Measurements from ENCODE around the gene NOL4L. TPM values are rescaled to one million over a fixed set of nuclear protein-coding genes. Genes with fewer than 3 reads are reported as not detected.
A peak's percentile ranks its signal among the peaks of the same experiment; 100 is the strongest.

Gene NOL4L
- polyA plus RNA-seq, 4 donors = 48.4 to 67.1 (median 56.0) TPM

DNA sequence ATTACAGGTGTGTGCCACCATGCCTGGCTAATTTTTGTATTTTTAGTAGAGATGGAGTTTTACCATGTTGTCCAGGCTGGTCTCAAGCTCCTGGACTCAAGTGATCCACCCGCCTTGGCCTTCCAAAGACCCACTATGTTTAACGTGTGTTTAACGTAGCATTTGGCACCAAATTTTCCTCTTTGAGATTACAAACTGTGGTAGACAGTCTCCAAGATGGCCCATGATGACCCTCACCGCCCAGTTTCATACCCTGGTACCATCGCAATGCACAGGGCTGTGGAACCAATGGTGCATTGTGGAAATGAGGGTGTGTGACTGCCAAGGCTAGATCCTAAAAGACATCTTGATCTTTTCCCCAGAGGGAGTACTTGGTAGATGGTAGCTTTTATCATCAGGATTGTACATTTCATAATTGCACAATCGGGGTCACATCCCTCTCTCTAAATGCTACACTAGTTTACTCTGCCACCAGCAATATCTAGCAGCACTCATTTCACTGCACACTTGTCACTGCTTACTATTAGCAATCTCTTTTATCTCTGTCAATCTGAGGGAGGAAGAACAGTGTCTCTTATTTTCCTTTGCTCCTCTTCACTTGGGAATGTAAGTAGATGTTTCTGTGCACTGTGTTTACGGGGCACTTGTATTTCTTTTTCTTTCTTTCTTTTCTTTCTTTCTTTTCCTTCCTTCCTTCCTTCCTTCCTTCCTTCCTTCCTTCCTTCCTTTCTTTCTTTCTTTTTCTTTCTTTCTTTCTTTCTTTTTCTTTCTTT is 96.9 kb downstream of the NOL4L start:
- no peak for DNase-seq (ENCODE audit: low read depth in 4 of 4, low spot score in 3 of 4)

DNA sequence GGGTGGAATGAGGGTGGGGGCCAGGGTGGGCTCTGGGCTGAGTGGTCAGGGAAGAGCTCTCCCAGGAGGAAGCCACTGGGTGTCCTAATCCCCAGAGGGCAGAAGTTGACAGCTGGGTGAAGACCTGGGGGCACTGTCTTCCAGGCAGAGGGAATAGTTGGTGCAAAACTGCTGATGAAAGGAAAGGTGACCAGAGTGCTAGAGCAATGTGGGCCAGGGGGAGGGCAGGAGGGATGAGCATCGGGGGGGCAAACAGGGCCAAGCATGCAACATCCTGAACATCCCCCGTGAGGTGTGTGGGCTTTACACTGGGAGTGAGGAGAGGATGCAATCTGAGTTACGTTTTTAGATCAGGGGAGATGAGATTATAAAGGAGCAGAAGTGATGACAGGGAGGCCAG is 97.8 kb downstream of the NOL4L start:
- no peak for DNase-seq (ENCODE audit: low read depth in 4 of 4, low spot score in 3 of 4)

DNA sequence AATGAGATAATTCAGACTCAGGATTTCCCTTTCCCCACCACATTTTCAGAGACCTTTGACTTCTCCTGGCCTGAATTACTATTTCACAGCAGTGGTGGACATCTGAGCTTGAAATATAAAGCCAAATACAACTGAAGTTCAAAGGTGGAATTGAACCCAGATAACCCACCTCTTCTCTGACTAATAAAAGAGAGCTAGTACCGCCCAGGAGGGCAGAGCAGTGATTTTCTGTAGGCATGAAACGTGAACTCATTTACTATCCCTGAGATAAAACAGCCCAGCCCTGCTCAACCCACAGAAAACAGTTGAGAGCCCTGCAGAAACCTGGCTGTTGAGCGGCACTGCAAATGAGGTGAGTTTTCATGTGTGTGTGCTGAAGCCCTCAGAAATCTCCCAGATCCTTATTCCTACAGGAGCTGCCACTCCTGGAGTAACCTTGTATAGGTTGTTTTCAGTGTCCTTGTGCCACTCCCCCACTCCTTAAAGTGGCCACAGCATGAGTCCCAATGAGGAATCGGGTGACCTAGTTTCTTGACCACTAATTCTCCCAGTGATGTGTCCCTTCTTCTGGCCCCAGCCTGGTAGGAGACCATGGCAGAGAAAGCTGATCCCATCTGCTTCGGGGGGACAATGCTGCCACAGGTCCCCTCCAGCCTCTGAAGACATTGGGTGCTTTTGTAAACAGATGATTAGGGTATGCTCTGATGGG is 99.2 kb downstream of the NOL4L start:
- DNase-seq (ENCODE audit: low read depth in 4 of 4, low spot score in 3 of 4) = no peak

DNA sequence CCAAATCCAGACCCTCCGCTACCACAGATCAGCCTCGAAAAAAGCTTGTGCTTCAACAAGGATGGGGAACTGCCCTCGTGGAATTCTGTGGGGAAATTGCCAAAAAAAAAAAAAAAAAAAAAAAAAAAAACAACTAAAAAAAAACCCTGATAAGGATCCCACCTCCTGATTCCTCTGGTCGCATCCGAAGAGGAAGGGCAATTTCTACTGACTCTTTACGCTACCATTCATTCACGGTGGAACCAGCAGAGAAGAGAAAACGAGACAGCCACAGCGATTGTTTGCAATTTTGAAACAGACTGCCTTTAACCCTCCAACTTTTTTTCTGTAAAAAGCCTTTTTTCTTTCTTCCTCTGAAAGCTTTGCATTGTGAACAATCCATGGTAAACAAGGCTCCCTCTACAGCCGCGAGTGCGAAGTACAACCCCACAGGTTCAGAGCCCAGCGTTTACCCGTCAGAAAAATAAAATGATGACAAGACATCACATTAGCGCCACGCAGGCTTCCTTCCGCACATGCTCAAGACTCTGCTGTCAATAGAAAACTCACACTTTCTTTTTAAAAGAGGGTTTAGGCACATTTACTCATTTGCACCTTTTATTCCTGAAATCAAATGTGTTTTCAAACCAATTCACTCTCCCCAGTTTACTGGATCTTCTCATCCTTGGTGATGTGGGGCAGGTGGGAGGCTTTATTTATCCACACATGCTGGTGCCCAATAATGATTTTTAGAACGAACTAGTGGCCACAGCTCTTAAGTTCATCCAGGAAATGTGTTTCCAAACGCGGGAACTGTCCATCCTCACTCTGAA is 100.0 kb downstream of the NOL4L start:
- no peak for DNase-seq (ENCODE audit: low read depth in 4 of 4, low spot score in 3 of 4)

DNA sequence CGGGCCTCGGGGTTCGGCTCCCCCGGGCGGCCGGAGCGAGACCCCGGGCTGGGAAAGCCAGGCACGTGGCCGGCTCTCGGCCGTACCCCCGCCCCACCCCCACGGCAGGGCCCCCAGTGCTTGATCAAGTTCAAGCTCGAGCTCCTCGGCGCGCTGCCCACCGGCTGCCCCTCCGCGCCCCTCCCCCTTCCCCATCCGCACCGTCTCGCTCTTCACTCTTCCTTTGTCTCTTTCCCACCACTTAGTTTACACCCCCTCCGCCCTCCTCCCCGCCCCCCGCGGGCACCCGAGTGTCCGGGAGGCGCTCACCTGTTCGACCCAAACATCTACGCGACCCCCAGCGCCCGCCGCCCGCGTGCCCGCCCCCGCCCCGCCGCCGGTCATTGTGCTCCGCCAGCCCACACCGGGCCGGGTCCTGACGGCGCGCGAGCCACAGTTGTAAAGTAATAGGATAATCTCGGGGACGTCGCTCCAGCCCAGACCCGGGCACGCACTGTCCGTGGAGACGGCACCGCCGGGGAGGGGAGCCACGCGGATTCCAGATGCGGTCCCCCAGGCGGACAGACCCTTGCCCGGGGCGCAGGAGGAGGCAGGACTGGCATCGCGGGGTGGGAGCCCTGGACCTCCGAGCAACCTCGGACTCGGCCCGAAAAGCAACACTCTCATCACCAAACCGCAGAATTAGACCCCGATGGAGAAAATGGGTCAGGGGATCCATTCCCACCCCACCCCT is 100.7 kb downstream of the NOL4L start:
- no peak for DNase-seq (ENCODE audit: low read depth in 4 of 4, low spot score in 3 of 4)

DNA sequence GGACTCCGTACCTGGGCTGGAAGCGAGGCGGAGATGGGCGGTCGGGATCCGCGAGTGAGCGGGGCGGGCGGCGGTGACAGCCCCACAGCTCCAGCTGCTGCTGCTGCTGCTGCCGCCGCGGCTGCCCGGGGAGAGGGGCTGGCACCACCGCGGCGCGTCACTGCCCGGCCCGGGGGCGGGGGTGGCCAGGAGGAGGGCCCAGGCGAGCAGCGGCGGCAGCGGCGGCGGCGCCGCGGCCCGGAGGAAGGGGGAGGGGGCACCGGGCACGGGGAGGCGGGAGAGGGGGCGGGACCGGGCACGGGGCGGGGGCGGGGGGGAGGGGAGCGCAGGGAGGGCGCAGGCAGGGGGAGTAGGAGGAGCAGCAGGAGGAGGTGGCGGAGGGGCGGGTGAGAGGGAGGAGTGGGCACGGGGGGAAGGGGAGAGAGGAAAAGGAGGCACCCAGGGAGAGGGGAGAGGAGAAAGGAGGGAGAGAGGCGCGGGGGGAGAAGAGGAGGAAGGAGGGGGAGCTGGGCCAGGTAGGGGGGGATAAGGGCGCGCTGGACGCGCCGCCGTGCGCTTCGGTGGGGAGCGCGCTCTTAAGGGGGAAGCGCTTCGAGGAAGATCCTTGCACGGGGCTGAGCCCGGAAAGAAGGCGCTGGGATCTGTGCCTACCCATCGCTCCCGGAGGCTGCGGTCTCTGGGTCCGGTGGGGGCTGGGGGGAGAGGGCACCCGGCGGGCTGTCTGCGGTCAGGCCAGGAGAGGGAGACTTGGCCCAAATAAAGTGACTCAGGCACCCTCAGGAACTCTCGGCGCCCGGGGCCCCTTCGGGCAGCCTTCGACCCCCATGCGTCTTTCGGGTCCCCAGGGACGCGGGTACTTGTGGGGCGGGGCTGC is 101.5 kb downstream of the NOL4L start:
- DNase-seq (ENCODE audit: low read depth in 4 of 4, low spot score in 3 of 4) = peak in 1 of 4 donors; percentile 84

DNA sequence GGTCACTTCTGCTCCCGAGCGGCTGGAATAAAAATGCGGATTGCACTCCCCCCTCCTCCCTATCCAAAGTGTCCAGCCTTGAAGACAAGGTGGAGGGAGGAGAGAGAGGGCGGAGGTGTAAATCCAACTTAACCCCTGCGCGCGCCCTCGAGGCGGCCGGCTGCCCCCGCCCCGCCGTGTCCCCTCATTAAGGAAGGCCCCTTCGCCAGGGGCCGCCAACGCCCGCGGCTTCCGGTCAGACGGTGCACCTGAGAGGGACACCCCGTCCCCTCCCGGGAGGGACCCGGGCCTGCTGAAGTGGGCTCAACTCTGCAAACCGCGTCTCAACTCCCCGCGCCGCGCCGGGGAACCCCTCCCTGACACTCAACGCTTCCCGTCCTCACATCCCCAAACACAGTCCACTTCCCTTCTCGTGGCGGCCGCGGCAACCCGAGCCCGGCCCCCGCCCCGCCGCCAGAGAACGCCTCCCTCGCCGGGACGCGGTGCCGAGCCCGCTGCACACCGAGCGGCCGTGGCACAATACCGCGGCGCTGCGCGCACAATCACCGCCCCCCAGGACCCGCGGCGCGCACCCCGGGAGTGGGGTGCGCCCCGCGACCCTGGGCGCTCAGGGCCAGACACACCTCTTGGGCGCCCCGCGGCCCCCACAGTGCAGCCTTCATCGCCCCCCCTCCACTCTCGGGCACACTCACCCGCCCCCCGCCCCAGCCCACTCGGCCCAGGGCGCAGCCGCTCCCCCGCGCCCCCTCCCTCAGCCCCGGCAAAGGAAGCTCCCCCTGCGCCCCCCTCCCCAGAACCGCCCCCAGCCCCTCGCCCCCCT is 102.5 kb downstream of the NOL4L start:
- DNase-seq (ENCODE audit: low read depth in 4 of 4, low spot score in 3 of 4) = no peak

DNA sequence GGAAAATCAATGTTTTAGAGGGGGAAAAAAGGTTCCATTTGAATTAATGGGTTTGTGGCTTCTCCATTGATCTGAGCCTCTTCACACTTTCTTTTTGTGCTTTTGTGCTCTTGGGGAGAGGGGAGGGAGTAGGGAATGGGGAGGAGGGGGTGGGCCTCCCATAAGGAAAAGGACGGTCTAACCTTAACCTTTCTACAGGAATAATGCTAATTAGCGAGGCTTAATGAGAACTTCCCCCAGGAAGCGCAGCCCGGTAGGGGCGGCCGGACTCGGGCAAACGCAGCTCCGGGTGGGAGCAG is 103.0 kb downstream of the NOL4L start:
- DNase-seq (ENCODE audit: low read depth in 4 of 4, low spot score in 3 of 4) = no peak

DNA sequence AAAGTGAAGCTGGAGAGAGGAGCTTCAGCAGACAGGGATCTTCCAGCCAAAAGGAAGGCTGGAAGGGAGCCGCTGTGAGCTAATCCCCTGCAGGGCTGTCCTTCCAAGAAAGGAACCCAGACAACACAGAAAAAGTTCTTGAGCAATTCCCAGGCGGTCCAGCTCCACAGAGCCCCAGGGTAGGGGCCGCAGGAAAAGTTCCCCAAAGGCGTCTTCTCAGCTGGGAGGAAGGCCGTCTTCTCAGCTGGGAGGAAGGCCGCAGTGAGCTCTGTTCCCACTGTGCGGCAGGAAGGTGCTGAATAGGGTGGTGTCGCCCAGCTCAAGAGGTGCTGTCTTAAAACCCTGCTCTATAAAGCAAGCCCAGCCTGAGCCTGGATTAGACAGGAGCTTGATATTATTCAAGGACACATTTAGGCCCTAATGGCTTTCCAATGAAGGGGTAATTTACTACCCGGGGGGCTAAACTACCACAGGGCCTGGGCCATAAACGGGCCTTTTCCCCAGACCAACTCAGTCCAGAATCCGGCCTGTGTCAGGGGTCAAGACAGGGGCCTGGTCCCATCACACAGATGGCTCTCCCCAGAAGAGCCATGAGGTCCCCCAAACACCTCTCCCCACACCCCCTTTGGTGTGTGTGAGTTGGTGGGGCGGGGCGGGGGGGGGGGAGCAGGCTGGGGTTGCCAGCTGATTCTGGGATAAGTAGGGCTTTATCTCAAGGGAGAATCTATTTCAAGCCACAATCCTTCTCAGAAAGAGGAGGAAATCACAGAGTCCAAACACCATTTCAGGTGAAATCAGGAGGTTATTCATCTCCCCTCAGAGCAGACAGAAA is 103.6 kb downstream of the NOL4L start:
- no peak for DNase-seq (ENCODE audit: low read depth in 4 of 4, low spot score in 3 of 4)

DNA sequence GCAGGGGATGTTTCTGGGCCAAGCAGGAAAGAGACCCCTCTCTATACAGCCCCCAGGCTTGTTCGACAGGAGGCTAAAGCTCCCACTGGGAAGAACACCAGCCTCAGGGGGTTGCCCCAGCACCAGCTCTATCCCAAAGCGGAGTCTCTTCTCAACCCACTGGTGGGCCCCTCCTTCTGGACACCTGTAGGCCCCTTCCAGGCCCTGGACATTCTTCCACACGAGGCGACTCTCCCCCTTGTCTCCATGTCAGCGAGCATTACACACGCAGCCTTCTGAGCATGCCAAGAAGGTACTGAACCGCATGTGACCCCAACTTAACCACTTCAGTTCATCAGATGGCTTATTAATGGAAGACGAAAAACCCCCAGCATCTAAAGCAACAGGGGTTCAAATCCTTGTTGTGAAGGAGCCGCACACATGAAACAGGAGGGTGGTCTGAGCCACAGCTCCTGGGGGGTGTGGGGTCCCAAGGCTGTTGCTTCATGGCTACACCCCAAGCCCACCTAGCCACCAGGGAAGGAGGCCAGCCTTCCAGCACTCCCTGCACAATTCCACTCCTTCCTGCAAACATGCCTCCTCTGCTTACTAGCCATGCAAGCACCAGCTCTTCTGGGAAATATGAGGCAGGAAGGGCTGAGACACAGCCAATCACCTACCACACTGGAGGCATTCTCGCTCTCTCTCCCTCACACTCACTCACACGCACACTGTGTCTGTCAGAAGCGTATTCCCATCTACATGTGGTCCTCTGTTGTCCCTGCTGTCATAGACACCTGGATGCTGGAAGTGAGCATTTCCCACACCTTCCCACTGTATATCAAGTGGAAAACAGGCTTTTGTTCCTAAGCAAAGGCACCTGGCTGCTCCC is 104.5 kb downstream of the NOL4L start:
- no peak for DNase-seq (ENCODE audit: low read depth in 4 of 4, low spot score in 3 of 4)

DNA sequence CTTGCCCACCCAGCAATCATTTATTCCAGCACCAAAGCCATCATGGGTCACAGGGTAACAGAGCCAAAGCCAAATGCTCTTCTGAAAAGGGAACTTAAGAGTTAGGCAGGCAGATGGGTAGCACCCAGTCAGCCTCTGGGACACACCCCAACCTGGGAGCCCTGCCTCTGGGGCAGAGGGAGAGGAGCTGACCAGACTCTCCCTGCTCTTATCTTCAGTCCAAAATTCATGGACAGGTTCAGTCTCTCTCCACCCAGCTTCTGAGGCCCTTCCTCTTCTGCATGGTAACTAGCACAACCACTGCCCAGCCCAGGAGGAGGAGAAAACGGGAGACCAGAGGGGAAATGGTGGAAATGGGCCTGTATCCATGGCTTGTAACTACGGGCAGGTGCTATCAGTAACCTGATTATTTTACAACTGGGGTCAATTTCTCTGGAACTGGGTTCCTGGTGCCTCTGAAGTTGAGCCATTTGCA is 105.4 kb downstream of the NOL4L start:
- no peak for DNase-seq (ENCODE audit: low read depth in 4 of 4, low spot score in 3 of 4)

DNA sequence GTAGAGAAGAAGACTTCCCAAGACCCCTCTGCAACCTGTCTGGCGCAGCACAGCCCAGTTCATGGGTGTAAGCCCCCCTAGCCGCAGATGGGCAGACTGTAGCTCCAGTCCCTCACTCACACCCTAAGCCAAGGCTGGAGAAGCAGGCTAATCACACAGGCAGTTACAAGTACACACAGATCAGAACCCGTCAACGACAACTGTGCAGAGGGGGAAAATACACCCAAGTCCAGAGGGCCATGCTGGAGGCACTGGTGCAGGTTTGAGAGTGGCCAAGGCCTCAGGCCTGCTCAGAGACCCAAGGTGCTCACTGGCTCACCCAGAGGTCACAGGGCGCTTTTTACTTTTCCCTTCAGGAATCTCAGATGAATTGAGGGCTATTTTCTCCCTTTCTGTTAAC is 106.1 kb downstream of the NOL4L start:
- no peak for DNase-seq (ENCODE audit: low read depth in 4 of 4, low spot score in 3 of 4)

DNA sequence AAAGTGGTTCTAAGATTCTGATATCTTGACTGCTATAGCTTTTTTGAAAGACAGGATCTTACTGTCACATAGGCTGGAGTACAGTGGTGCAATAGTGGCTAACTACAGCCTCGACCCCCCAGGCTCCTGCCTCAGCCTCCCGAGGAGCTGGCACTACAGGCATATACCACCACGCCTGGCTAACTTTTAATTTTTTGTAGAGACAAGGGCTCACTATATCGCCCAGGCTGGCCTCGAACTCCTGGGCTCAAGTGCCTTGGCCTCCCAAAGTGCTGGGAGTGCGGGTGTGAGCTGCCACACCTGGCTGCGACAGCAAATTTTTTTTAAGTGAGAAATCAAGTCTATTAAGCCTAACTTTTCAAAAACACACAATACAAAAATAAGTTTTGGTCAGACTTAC is 106.6 kb downstream of the NOL4L start:
- no peak for DNase-seq (ENCODE audit: low read depth in 4 of 4, low spot score in 3 of 4)

DNA sequence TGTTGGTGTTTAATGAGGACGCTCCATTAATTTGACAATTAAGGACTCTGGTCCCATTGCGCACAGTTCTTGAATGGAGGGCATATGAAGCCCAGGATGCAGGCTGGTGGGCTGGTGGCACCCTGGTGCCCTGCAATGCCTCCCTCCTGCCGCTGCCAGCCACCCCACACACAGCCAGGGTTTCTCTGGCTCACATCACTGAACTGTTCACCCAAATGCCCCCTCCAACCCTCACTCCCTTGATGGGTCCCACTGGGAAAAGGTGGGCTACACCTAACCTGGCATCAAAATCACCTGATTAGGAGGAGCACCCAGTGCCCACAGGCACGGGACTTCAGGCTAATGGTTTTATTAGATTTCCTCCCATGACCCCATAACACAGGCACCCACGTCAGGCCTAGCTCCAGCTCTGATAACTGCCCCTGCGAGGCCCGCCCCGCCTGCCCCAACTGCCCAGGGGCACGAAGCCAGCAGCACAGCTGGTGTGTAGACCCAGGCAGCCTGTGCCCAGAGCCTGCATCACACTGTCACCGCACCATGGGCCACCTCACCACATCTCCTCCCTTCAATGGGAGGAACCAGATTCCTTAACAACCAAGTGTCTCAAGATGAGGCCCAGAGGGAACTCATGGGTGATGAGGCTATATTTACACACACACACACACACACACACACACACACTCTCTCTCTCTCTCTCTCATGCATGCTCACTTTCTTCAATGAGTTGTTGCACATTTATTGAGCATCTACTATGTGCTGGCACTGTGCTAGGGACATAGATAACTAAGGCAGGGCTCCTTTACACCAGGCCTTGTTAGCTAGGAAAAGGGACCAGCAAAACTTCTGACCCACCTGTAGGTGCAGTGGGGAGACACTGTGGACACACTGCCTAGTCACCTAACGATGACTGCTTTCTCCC is 107.3 kb downstream of the NOL4L start:
- DNase-seq (ENCODE audit: low read depth in 4 of 4, low spot score in 3 of 4) = no peak

DNA sequence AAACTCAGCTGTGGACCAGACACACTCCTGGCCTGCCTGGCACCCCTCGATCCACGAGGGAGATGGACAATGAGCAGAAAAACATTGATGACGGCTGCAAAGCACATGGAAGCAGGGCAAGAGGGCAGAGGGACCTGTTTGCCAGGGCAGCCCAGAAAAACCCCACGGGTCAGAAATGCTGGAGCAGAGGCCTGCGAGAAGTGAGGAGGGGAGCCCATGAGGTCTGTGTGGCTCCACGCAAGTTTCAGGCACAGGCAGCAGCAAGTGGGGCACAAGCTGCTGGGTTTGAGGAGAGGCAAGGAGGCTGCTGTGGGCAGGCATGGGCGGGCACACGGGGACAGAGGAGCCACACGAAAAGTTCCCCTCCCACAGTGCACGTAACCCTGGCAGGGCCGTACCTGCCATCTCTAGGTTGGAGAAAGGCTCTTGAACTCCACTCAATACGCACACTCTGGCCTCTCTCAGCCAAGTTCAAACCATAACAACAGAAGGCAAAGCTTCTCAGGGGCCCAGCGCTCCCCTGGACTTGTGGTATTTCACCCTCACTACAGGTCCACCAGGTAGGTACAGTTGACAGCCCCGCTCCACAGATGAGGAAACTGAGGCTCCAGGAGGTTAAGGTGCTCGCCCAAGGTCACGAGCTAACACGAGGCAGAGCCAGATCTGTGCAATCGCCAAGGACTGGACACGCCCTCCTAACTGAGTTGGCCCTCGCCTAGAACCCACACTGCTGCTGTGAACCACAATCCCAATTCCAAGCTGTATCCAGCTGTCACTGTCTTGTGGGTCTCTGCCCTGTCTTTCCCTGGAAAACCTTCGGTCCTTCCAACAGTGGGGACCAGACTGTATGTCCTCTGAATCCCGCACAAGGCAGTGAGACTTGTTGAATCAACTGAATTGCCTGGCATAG is 108.2 kb downstream of the NOL4L start:
- DNase-seq (ENCODE audit: low read depth in 4 of 4, low spot score in 3 of 4) = no peak

Data from left renal pelvis (tissue), 4 donors.